GM21367 (cell line): ENCODE data around the gene SUPT3H.
"Not testable (repeated sequence)": the region's sequence is repeated elsewhere in the genome, so short reads cannot be mapped to it uniquely, and the experiment has no call there.

ENCODE experiments used
- ATAC-seq: cut with Tn5 transposase; IDR thresholded peaks from one replicate; pipeline ENCODE4 v1.9.1; 2021; ENCODE audit not compliant: unreplicated experiment

The SUPT3H gene

GRCh38 chr6:44920952-44921491 is 456.7 kb downstream of the SUPT3H start:
- ATAC-seq, result no peak

- ATAC-seq, result no peak
These were observed 458.9 kb downstream of the SUPT3H start for GRCh38 chr6:44918671-44919296.

- no peak for ATAC-seq
These were observed 460.3 kb downstream of the SUPT3H start for GRCh38 chr6:44917430-44917829.

GRCh38 chr6:44915111-44915510 is 462.6 kb downstream of the SUPT3H start:
- ATAC-seq, result no peak

- ATAC-seq, result no peak
These were observed 463.6 kb downstream of the SUPT3H start for GRCh38 chr6:44914141-44914540.

- no peak for ATAC-seq
These were observed 471.0 kb downstream of the SUPT3H start for GRCh38 chr6:44906761-44907160.

- not testable (repeated sequence) for ATAC-seq
These were observed 477.4 kb downstream of the SUPT3H start for GRCh38 chr6:44900358-44900757.

- ATAC-seq, result no peak
These were observed 479.3 kb downstream of the SUPT3H start for GRCh38 chr6:44898296-44898930.

GRCh38 chr6:44897316-44897715 is 480.4 kb downstream of the SUPT3H start:
- ATAC-seq, result no peak

- ATAC-seq, result no peak
These were observed 481.0 kb downstream of the SUPT3H start for GRCh38 chr6:44896701-44897100.

- ATAC-seq, result no peak
These were observed 485.2 kb downstream of the SUPT3H start for GRCh38 chr6:44892579-44892978.

- ATAC-seq, result not testable (repeated sequence)
These were observed 498.7 kb downstream of the SUPT3H start for GRCh38 chr6:44879071-44879470.

- ATAC-seq, result not testable (repeated sequence)
These were observed 501.1 kb downstream of the SUPT3H start for GRCh38 chr6:44876638-44877037.

- ATAC-seq, result peak; percentile 80
These were observed 508.3 kb downstream of the SUPT3H start for GRCh38 chr6:44869321-44869897.

- ATAC-seq, result peak; percentile 11
These were observed 508.8 kb downstream of the SUPT3H start for GRCh38 chr6:44868910-44869309.

GRCh38 chr6:44868335-44868668 is 509.4 kb downstream of the SUPT3H start:
- ATAC-seq, result peak; percentile 29

GRCh38 chr6:44867571-44868334 is 510.0 kb downstream of the SUPT3H start:
- peak; percentile 61 for ATAC-seq

- ATAC-seq, result not testable (repeated sequence)
These were observed 512.5 kb downstream of the SUPT3H start for GRCh38 chr6:44865184-44865583.

GRCh38 chr6:44859901-44860410 is 517.8 kb downstream of the SUPT3H start:
- no peak for ATAC-seq

GRCh38 chr6:44858998-44859397 is 518.7 kb downstream of the SUPT3H start:
- no peak for ATAC-seq

- no peak for ATAC-seq
These were observed 521.3 kb downstream of the SUPT3H start for GRCh38 chr6:44856479-44856878.
